Caco-2 (cell line): ENCODE data around the gene GPR78. TPM values are rescaled to one million over a fixed set of nuclear protein-coding genes. Genes with fewer than 3 reads are reported as not detected.
"Not testable (repeated sequence)": the region's sequence is repeated elsewhere in the genome, so short reads cannot be mapped to it uniquely, and the experiment has no call there.

Experiments used
- BruUV-seq: library from RNA; stranded (reverse); fragments of 400-500 nt; replicated peaks from 2 replicates; lab custom pipeline; 2021; lab: Mats Ljungman, UMichigan
- CTCF ChIA-PET: fragments of 300-600 bp; sonication (Branson Sonifier 250); formaldehyde crosslinking; loops from one replicate; lab custom pipeline; 2022; ENCODE audit warnings: antibody characterized with exemption; lab: Charles Lee
- POLR2A ChIA-PET: fragments of 300-600 bp; sonication (Branson Sonifier 250); formaldehyde crosslinking; loops from one replicate; lab custom pipeline; 2022; ENCODE audit warnings: antibody characterized with exemption; lab: Charles Lee
- DNase-seq, 2 experiments: peaks; one replicate each; pipeline versions ENCODE4 v3.0.0 to v3.0.0-alpha.2; 2020 to 2022
- H3K27me3 ChIP-seq: replicated peaks from 2 replicates; pipeline ENCODE4 v1.6.0; 2011; ENCODE audit warnings: low read length; ENCODE audit not compliant: control insufficient read depth, insufficient read depth
- H3K36me3 ChIP-seq: 2 replicates; pipeline ENCODE4 v1.5.1; 2011; ENCODE audit warnings: low read length; ENCODE audit not compliant: control insufficient read depth, insufficient read depth
- H3K4me1 ChIP-seq: fragments of 250-450 bp; sonication (Bioruptor Pico); 2 replicates; pipeline ENCODE4 v1.5.1; 2020; ENCODE audit warnings: mild to moderate bottlenecking
- H3K4me3 ChIP-seq: 2 replicates; pipeline ENCODE4 v1.5.1; 2011; ENCODE audit warnings: low read depth, mild to moderate bottlenecking, control low read depth, low read length
- H3K9me3 ChIP-seq: fragments of 250-450 bp; sonication (Bioruptor Pico); 2 replicates; pipeline ENCODE4 v1.5.1; 2020; ENCODE audit warnings: mild to moderate bottlenecking, moderate library complexity
- H3K27ac Mint-ChIP-seq: one replicate; pipeline ENCODE4 v1.8.0; 2022; ENCODE audit warnings: mixed read lengths; ENCODE audit not compliant: unreplicated experiment
- H3K27me3 Mint-ChIP-seq: one replicate; pipeline ENCODE4 v1.8.0; 2022; ENCODE audit warnings: mixed read lengths; ENCODE audit not compliant: insufficient read depth, unreplicated experiment
- H3K36me3 Mint-ChIP-seq: one replicate; pipeline ENCODE4 v1.8.0; 2022; ENCODE audit warnings: mild to moderate bottlenecking, mixed read lengths; ENCODE audit not compliant: insufficient read depth, unreplicated experiment
- H3K4me1 Mint-ChIP-seq: one replicate; pipeline ENCODE4 v1.8.0; 2022; ENCODE audit warnings: low read depth, mixed read lengths; ENCODE audit not compliant: unreplicated experiment
- H3K4me3 Mint-ChIP-seq: one replicate; pipeline ENCODE4 v1.8.0; 2022; ENCODE audit warnings: mild to moderate bottlenecking, moderate library complexity, mixed read lengths; ENCODE audit not compliant: unreplicated experiment
- H3K9me3 Mint-ChIP-seq: one replicate; pipeline ENCODE4 v1.8.0; 2022; ENCODE audit warnings: mixed read lengths; ENCODE audit not compliant: unreplicated experiment
- intact Hi-C: fragments of 100-400 bp; cut with micrococcal nuclease; formaldehyde crosslinking; loops from one replicate; pipeline ENCODE4 v1.10.0; 2022; ENCODE audit not compliant: unreplicated experiment
- total RNA-seq: library from RNA; stranded (reverse); gene quantifications from 2 replicates; pipeline ENCODE4 v1.2.3, GENCODE V29; 2022

GPR78 gene
- total RNA-seq, 1 experiment from 2014 or later, result 0.68 TPM

DNA sequence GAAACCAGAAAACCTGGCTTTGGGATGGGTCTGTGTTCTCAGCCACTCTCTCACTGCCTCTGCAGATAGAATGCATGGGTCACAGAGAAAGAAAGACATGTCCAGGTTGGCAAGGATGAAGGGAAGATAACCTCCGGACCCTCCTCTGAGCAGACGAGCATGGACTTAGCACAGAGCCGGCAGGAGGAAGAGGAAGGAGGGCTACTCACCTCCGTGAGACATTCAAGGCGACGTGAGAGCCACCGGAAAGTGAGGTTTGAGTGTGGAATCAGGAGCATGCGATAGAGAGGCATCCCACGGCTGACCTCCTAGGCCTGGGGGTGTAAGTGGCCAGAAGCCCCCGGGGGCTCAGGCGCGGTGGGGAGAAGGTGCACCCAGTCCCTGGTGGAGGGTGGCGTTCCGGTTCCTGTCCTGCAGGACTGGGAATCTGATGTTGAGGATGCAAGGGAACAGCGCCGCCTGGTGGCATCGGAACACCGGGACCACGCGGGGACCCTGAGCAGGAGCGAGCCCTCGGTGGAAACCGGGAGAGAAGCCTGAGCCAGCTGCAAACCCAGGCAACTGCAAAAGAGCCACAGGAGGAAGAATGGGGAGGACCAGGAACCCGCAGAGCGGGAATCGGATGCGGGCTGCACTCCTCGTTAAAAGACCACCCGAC lies 55.8 kb downstream of the GPR78 start:
- H3K4me1 Mint-ChIP-seq, H3K9me3 Mint-ChIP-seq, H3K27me3 Mint-ChIP-seq, H3K36me3 ChIP-seq, H3K36me3 Mint-ChIP-seq, BruUV-seq, DNase-seq, H3K4me3 Mint-ChIP-seq, POLR2A ChIA-PET, H3K4me3 ChIP-seq, H3K27me3 ChIP-seq, H3K9me3 ChIP-seq, H3K4me1 ChIP-seq, intact Hi-C loops, H3K27ac Mint-ChIP-seq: not testable (repeated sequence)
- CTCF ChIA-PET, result interaction anchor here (0.7 kb wide), 1 partner anchor 308 kb away, joined by 3 read pairs; no protein-coding TSS in a partner anchor

Other genes with a start within 250 kb of the GPR78 start
- gene ACOX3, start 139.7 kb upstream of the GPR78 start, total RNA-seq, result 11.5 and 14.1 TPM in 2 replicates
- 22.3 and 23.4 TPM in 2 replicates for gene TRMT44, start 139.6 kb upstream of the GPR78 start, total RNA-seq
- 5.2 and 7.7 TPM in 2 replicates for gene CPZ, start 12.4 kb downstream of the GPR78 start, total RNA-seq